SU-DHL-6 (cell line): ENCODE results near the gene WASHC4.

Experiments used
- H2AFZ ChIP-seq: fragments of 200-600 bp; sonication (generic); 2 replicates; pipeline ENCODE4 v1.6.1; 2014; ENCODE audit warnings: low read depth, mild to moderate bottlenecking, moderate library complexity, mixed read lengths, antibody characterized with exemption, low read length; ENCODE audit not compliant: severe bottlenecking
- H3F3A ChIP-seq: fragments of 200-600 bp; shearing (Covaris generic); 2 replicates; pipeline ENCODE4 v1.6.0; 2016; ENCODE audit warnings: antibody characterized with exemption, mild to moderate bottlenecking; ENCODE audit not compliant: insufficient read depth
- H3K27ac ChIP-seq: fragments of 200-600 bp; sonication (generic); 2 replicates; pipeline ENCODE4 v1.5.1; 2016; ENCODE audit warnings: low read depth, mild to moderate bottlenecking, low read length, moderate library complexity, mixed read lengths
- H3K27me3 ChIP-seq: fragments of 200-600 bp; sonication (generic), shearing (Covaris generic); 2 replicates; pipeline ENCODE4 v1.6.0; 2014; ENCODE audit warnings: mild to moderate bottlenecking, low read length
- H3K36me3 ChIP-seq: fragments of 200-600 bp; sonication (generic); 2 replicates; pipeline ENCODE4 v1.6.1; 2014; ENCODE audit warnings: mild to moderate bottlenecking, low read length, mixed read lengths
- H3K4me2 ChIP-seq: fragments of 300-600, 200-600 bp; shearing (Covaris generic), sonication (generic); 2 replicates; pipeline ENCODE4 v1.6.0; 2014; ENCODE audit warnings: low read length, low read depth, mild to moderate bottlenecking; ENCODE audit not compliant: poor library complexity, severe bottlenecking
- H3K4me3 ChIP-seq: fragments of 200-600 bp; sonication (generic); 2 replicates; pipeline ENCODE4 v1.5.1; 2014; ENCODE audit warnings: antibody characterized with exemption, low read length, mild to moderate bottlenecking, mixed read lengths; ENCODE audit not compliant: insufficient read depth, poor library complexity, severe bottlenecking
- H3K79me2 ChIP-seq: fragments of 200-600 bp; sonication (generic); 2 replicates; pipeline ENCODE4 v1.6.1; 2014; ENCODE audit warnings: mild to moderate bottlenecking, low read length, moderate library complexity; ENCODE audit not compliant: insufficient read depth
- H3K9ac ChIP-seq: fragments of 200-600 bp; sonication (generic); 2 replicates; pipeline ENCODE4 v1.7.0; 2014; ENCODE audit warnings: mild to moderate bottlenecking, low read length
- H3K9me2 ChIP-seq: fragments of 200-600 bp; sonication (generic); replicated peaks from 2 replicates; pipeline ENCODE4 v1.6.1; 2014; ENCODE audit warnings: low read length; ENCODE audit not compliant: insufficient read depth
- H3K9me3 ChIP-seq: fragments of 200-600 bp; sonication (generic); 2 replicates; pipeline ENCODE4 v1.6.1; 2014; ENCODE audit warnings: low read length, mixed read lengths; ENCODE audit not compliant: insufficient read depth
- H4K20me1 ChIP-seq: fragments of 200-600 bp; sonication (generic); 2 replicates; pipeline ENCODE4 v1.6.1; 2014; ENCODE audit warnings: low read depth, mild to moderate bottlenecking, antibody characterized with exemption, low read length, moderate library complexity, mixed read lengths
- EZH2phosphoT487 ChIP-seq: fragments of 200-600 bp; sonication (generic), shearing (Covaris generic); conservative IDR thresholded peaks from 2 replicates; pipeline ENCODE4 v1.6.1; 2018; ENCODE audit warnings: mild to moderate bottlenecking, antibody characterized with exemption, low read length, moderate library complexity, mixed read lengths
- TF ChIP-seq, protein P1 (sequence below): fragments of 200-600 bp; sonication (generic); IDR thresholded peaks from one replicate; pipeline ENCODE4 v1.5.1; 2017; ENCODE audit warnings: antibody characterized with exemption, mild to moderate bottlenecking, low read length, moderate library complexity; ENCODE audit not compliant: insufficient read depth, poor library complexity, severe bottlenecking

The WASHC4 gene

DNA sequence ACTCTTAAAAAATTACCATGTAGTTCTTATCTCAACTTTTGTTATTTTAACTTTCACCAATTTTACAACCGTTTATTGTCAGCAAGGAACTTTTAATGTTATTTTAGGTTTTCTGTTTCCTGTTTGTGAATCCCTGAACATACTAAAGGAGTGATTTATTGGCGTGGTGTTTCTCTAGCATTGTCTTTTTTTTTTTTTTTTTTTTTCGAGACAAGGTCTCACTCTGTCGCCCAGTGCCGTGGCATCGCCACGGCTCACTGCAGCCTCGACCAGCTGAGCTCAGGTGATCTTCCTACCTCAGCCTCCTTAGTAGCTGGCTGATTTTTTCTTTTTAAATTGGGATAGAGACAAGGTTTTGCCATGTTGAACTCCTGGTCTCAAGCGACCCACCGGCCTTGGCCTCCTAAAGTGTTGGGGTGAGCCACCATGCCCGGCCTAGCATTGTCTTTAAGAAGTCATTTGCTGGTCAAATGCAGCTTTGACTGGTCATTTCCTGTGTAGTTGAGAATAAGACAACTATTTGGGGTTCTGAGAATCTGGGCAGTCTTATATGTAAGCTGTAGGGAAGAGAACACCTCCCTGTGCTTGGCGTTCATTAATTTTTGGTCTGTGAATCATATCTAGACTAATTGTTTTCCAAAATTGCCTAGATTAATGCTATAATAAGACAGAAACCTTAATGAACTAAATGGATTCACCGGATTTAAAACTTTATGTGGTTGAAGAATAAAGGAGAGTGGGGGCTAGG is 2.1 kb downstream of the WASHC4 start:
- no peaks in the 10 kb centered on the region; the same call in 1 of the 2 replicates for H4K20me1 ChIP-seq
- H3K27me3 ChIP-seq = no peaks in the 10 kb centered on the region

GRCh38 chr12:105110851-105111250 is 3.3 kb downstream of the WASHC4 start:
- H3K4me2 ChIP-seq = peak overlapping the region; percentile 87
- no peak for TF ChIP-seq EZH2phosphoT487
- TF ChIP-seq, protein P1, sequence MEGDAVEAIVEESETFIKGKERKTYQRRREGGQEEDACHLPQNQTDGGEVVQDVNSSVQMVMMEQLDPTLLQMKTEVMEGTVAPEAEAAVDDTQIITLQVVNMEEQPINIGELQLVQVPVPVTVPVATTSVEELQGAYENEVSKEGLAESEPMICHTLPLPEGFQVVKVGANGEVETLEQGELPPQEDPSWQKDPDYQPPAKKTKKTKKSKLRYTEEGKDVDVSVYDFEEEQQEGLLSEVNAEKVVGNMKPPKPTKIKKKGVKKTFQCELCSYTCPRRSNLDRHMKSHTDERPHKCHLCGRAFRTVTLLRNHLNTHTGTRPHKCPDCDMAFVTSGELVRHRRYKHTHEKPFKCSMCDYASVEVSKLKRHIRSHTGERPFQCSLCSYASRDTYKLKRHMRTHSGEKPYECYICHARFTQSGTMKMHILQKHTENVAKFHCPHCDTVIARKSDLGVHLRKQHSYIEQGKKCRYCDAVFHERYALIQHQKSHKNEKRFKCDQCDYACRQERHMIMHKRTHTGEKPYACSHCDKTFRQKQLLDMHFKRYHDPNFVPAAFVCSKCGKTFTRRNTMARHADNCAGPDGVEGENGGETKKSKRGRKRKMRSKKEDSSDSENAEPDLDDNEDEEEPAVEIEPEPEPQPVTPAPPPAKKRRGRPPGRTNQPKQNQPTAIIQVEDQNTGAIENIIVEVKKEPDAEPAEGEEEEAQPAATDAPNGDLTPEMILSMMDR = no peak
- H3F3A ChIP-seq = peaks cover 12% of the 10 kb centered on the region
- no peaks in the 10 kb centered on the region; the same call in 1 of the 2 replicates for H4K20me1 ChIP-seq
- no peaks in the 10 kb centered on the region for H3K9me2 ChIP-seq
- H3K4me3 ChIP-seq = no peak overlapping the region
- no peak overlapping the region for H3K9ac ChIP-seq
- H3K36me3 ChIP-seq = peaks cover 44% of the 10 kb centered on the region
- no peaks in the 10 kb centered on the region for H3K27me3 ChIP-seq
- no peaks in the 10 kb centered on the region for H3K9me3 ChIP-seq
- peaks cover 65% of the 10 kb centered on the region for H3K79me2 ChIP-seq
- H2AFZ ChIP-seq = no peak overlapping the region
- no peak overlapping the region for H3K27ac ChIP-seq

More for the DNA sequence above, 2.1 kb downstream of the WASHC4 start:
- no peak for TF ChIP-seq EZH2phosphoT487
- TF ChIP-seq, protein P1 = no peak
- H3K9me3 ChIP-seq = peaks cover 4% of the 10 kb centered on the region; the same call in 1 of the 2 replicates
- peaks cover 32% of the 10 kb centered on the region for H3K36me3 ChIP-seq
- peak overlapping the region; percentile 87 for H3K4me2 ChIP-seq
- peak overlapping the region; percentile 89 for H3K27ac ChIP-seq
- no peaks in the 10 kb centered on the region for H3K9me2 ChIP-seq
- peaks cover 65% of the 10 kb centered on the region for H3K79me2 ChIP-seq
- peak overlapping the region; percentile 86 for H3K9ac ChIP-seq
- H3K4me3 ChIP-seq = peak overlapping the region; percentile 80
- H3F3A ChIP-seq = peaks cover 12% of the 10 kb centered on the region
- H2AFZ ChIP-seq = no peak overlapping the region

GRCh38 chr12:105113094-105113493 is 5.6 kb downstream of the WASHC4 start:
- Histone ChIP-seq H3K79me2 (peaks cover 61% of the 10 kb centered on the region), H3K9me2 (no peaks in the 10 kb centered on the region), H3K4me3 (no peak overlapping the region), H3K4me2 (no peak overlapping the region), H3K27ac (no peak overlapping the region), H3K9ac (no peak overlapping the region), H3K27me3 (no peaks in the 10 kb centered on the region), H3K36me3 (peaks cover 64% of the 10 kb centered on the region), H2AFZ (no peak overlapping the region), H3K9me3 (no peaks in the 10 kb centered on the region), H4K20me1 (peaks cover 3% of the 10 kb centered on the region; the same call in 1 of the 2 replicates), H3F3A (peaks cover 12% of the 10 kb centered on the region)
- TF ChIP-seq, protein P1 = no peak
- no peak for TF ChIP-seq EZH2phosphoT487
